Tibial artery (tissue), 4 donors: Measurements from ENCODE around the gene LRRC56.

Experiments
- DNase-seq, 2 donors: peaks; one replicate each; pipeline ENCODE4 v3.0.0-alpha.2; 2019
- H3K27ac ChIP-seq, 2 donors: fragments of 200-600 bp; sonication (generic) in 1 of 2; 1 replicate in 1 of 2; 2 replicates in 1 of 2; pipeline ENCODE4 v1.5.1; 2018 to 2019; ENCODE audit warnings: mild to moderate bottlenecking in 1 of 2
- H3K27me3 ChIP-seq, 2 donors: fragments of 200-600 bp; sonication (generic) in 1 of 2; one replicate each; pipeline versions ENCODE4 v1.5.1 to v1.6.0; 2016 to 2019
- H3K36me3 ChIP-seq, 3 donors: fragments of 200-600 bp; sonication (generic) in 2 of 3; one replicate each; pipeline ENCODE4 v1.5.1; 2016 to 2019; ENCODE audit warnings: mild to moderate bottlenecking in 2 of 3
- H3K4me1 ChIP-seq, 4 donors: fragments of 200-600 bp; sonication (generic) in 2 of 4; 1 replicate in 3 of 4; 2 replicates in 1 of 4; pipeline ENCODE4 v1.5.1; 2016 to 2019
- H3K4me3 ChIP-seq, 2 donors: fragments of 200-600 bp; sonication (generic) in 1 of 2; 1 replicate in 1 of 2; 2 replicates in 1 of 2; pipeline ENCODE4 v1.5.1; 2018 to 2019; ENCODE audit warnings: mild to moderate bottlenecking in 2 of 2
- H3K9me3 ChIP-seq, 3 donors: fragments of 200-600 bp; sonication (generic) in 1 of 3; one replicate each; pipeline ENCODE4 v1.5.1; 2016 to 2019
- CTCF ChIP-seq, 2 experiments: fragments of 200-600 bp in 1 of 2; fragments of 450-650 bp in 1 of 2; IDR thresholded peaks; one replicate each; pipeline ENCODE4 v1.5.1; 2017 to 2019; ENCODE audit warnings: antibody characterized with exemption in 2 of 2, mild to moderate bottlenecking in 1 of 2, moderate library complexity in 1 of 2
- intact Hi-C: fragments of 100-400 bp; cut with DNase I; formaldehyde crosslinking; loops from one replicate; pipeline ENCODE4 v1.15.0; 2023; ENCODE audit warnings: low total_unique reads

Gene LRRC56

GRCh38 chr11:553988-554340 is 16.6 kb downstream of the LRRC56 start:
- Histone ChIP-seq H3K36me3 (no peaks in the 10 kb centered on the region), H3K27me3 (peaks cover 13 to 99% of the 10 kb centered on the region in 2 donors), H3K27ac (no peak overlapping the region), H3K4me1 (peaks cover 0 to 23% (median 18%) of the 10 kb centered on the region in 4 donors), H3K9me3 (no peaks in the 10 kb centered on the region), H3K4me3 (no peak overlapping the region)
- no peak for DNase-seq
- no peak for TF ChIP-seq CTCF (IDR thresholded peaks at IDR 0.05)
- intact Hi-C loops, result loop anchor here (2.0 kb wide), 1 partner anchor 175 kb away; no protein-coding TSS in a partner anchor

GRCh38 chr11:554428-555226 is 17.3 kb downstream of the LRRC56 start:
- H3K4me3 ChIP-seq, result peak overlapping the region in 1 of 2 donors; percentile 35
- peak; percentile 47 to 54 for TF ChIP-seq CTCF (IDR thresholded peaks at IDR 0.05)
- H3K4me1 ChIP-seq, result peaks cover 0 to 23% (median 18%) of the 10 kb centered on the region in 4 donors
- no peak for DNase-seq
- H3K27ac ChIP-seq, result no peak overlapping the region
- intact Hi-C loops, result loop anchor here (2.0 kb wide), 1 partner anchor 174 kb away; no protein-coding TSS in a partner anchor
- no peaks in the 10 kb centered on the region for H3K9me3 ChIP-seq
- no peaks in the 10 kb centered on the region for H3K36me3 ChIP-seq
- peaks cover 13 to 100% of the 10 kb centered on the region in 2 donors for H3K27me3 ChIP-seq

GRCh38 chr11:555227-555779 is 18.0 kb downstream of the LRRC56 start:
- Histone ChIP-seq H3K9me3 (no peaks in the 10 kb centered on the region), H3K27me3 (peaks cover 13 to 94% of the 10 kb centered on the region in 2 donors), H3K27ac (no peak overlapping the region), H3K4me3 (peak overlapping the region in 1 of 2 donors; percentile 35), H3K36me3 (no peaks in the 10 kb centered on the region), H3K4me1 (peaks cover 0 to 29% (median 22%) of the 10 kb centered on the region in 4 donors)
- intact Hi-C loops, result loop anchor here (2.0 kb wide), 1 partner anchor 173 kb away; no protein-coding TSS in a partner anchor
- no peak for DNase-seq
- TF ChIP-seq CTCF (IDR thresholded peaks at IDR 0.05), result peak in 1 of 2 experiments; percentile 11

GRCh38 chr11:555780-556661 is 18.7 kb downstream of the LRRC56 start:
- intact Hi-C loops, result loop anchor here (2.0 kb wide), 1 partner anchor 173 kb away; no protein-coding TSS in a partner anchor
- TF ChIP-seq CTCF (IDR thresholded peaks at IDR 0.05), result no peak
- H3K27ac ChIP-seq, result no peak overlapping the region
- no peaks in the 10 kb centered on the region for H3K36me3 ChIP-seq
- peaks cover 13 to 87% of the 10 kb centered on the region in 2 donors for H3K27me3 ChIP-seq
- H3K4me1 ChIP-seq, result peaks cover 0 to 33% (median 24%) of the 10 kb centered on the region in 4 donors
- no peak overlapping the region for H3K4me3 ChIP-seq
- DNase-seq, result no peak
- no peaks in the 10 kb centered on the region for H3K9me3 ChIP-seq

GRCh38 chr11:556662-557256 is 19.4 kb downstream of the LRRC56 start:
- DNase-seq, result no peak
- TF ChIP-seq CTCF (IDR thresholded peaks at IDR 0.05), result no peak
- no peak overlapping the region for H3K27ac ChIP-seq
- H3K4me1 ChIP-seq, result peaks cover 0 to 40% (median 31%) of the 10 kb centered on the region in 4 donors
- intact Hi-C loops, result no loop called here
- H3K4me3 ChIP-seq, result no peak overlapping the region
- peaks cover 13 to 80% of the 10 kb centered on the region in 2 donors for H3K27me3 ChIP-seq
- H3K9me3 ChIP-seq, result no peaks in the 10 kb centered on the region
- no peaks in the 10 kb centered on the region for H3K36me3 ChIP-seq
